ENCODE data around the gene H6PD.

DNA sequence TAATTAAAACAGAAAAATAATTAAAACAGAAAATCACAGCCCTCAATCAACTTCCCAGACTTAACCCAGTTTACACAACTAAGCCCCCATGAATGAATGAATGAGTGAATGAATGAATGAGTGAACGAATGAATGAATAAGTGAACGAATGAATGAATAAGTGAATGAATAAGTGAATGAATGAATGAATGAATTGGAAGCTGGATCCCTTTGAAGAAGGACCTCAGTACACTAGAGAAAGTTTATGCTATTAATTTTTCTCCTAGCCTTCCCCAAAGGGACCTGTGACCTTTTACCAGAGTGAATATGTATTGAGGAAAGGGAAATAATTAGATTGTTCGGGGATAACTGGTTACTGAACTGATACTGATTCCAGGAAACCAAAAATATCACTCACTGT is 63.7 kb downstream of the H6PD start:
- TF ChIP-seq, protein P1, sequence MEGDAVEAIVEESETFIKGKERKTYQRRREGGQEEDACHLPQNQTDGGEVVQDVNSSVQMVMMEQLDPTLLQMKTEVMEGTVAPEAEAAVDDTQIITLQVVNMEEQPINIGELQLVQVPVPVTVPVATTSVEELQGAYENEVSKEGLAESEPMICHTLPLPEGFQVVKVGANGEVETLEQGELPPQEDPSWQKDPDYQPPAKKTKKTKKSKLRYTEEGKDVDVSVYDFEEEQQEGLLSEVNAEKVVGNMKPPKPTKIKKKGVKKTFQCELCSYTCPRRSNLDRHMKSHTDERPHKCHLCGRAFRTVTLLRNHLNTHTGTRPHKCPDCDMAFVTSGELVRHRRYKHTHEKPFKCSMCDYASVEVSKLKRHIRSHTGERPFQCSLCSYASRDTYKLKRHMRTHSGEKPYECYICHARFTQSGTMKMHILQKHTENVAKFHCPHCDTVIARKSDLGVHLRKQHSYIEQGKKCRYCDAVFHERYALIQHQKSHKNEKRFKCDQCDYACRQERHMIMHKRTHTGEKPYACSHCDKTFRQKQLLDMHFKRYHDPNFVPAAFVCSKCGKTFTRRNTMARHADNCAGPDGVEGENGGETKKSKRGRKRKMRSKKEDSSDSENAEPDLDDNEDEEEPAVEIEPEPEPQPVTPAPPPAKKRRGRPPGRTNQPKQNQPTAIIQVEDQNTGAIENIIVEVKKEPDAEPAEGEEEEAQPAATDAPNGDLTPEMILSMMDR (IDR thresholded peaks at IDR 0.05 in 4 of 5, conservative IDR thresholded peaks at IDR 0.05 in 1 of 5), result no peak
- TF ChIP-seq POLR2A (IDR thresholded peaks at IDR 0.05), result no peak

All from gastrocnemius medialis (tissue), 4 donors.